GM19035 (cell line): ENCODE data around the gene PRDM2.
A peak's percentile ranks its signal among the peaks of the same experiment; 100 is the strongest.

Experiments
- ATAC-seq: cut with Tn5 transposase; IDR thresholded peaks from one replicate; pipeline ENCODE4 v1.9.1; 2021; ENCODE audit not compliant: unreplicated experiment

PRDM2 gene

GRCh38 chr1:13731897-13732296 lies 31.9 kb downstream of the PRDM2 start:
- ATAC-seq = no peak

GRCh38 chr1:13732971-13733667 lies 33.1 kb downstream of the PRDM2 start:
- ATAC-seq = no peak

GRCh38 chr1:13733711-13734110 lies 33.7 kb downstream of the PRDM2 start:
- ATAC-seq = no peak

- no peak for ATAC-seq
Measured at GRCh38 chr1:13735168-13735930, 35.4 kb downstream of the PRDM2 start.

- ATAC-seq = no peak
Measured at GRCh38 chr1:13737398-13737797, 37.4 kb downstream of the PRDM2 start.

- no peak for ATAC-seq
Measured at GRCh38 chr1:13746342-13746741, 46.4 kb downstream of the PRDM2 start.

- ATAC-seq = peak; percentile 66
Measured at GRCh38 chr1:13748610-13749505, 48.9 kb downstream of the PRDM2 start.

- ATAC-seq = peak; percentile 23
Measured at GRCh38 chr1:13749543-13750341, 49.8 kb downstream of the PRDM2 start.

GRCh38 chr1:13751458-13751871 lies 51.5 kb downstream of the PRDM2 start:
- peak; percentile 33 for ATAC-seq

- ATAC-seq = no peak
Measured at GRCh38 chr1:13751985-13752384, 52.0 kb downstream of the PRDM2 start.

- no peak for ATAC-seq
Measured at GRCh38 chr1:13752852-13753251, 52.9 kb downstream of the PRDM2 start.

- peak; percentile 21 for ATAC-seq
Measured at GRCh38 chr1:13753636-13754402, 53.8 kb downstream of the PRDM2 start.

GRCh38 chr1:13754510-13755103 lies 54.6 kb downstream of the PRDM2 start:
- no peak for ATAC-seq

- ATAC-seq = no peak
Measured at GRCh38 chr1:13756557-13757315, 56.7 kb downstream of the PRDM2 start.

GRCh38 chr1:13757693-13758092 lies 57.7 kb downstream of the PRDM2 start:
- ATAC-seq = no peak

- ATAC-seq = no peak
Measured at GRCh38 chr1:13759072-13759471, 59.1 kb downstream of the PRDM2 start.

GRCh38 chr1:13760340-13760739 lies 60.4 kb downstream of the PRDM2 start:
- ATAC-seq = no peak

GRCh38 chr1:13760921-13761320 lies 60.9 kb downstream of the PRDM2 start:
- ATAC-seq = no peak

- no peak for ATAC-seq
Measured at GRCh38 chr1:13761883-13762282, 61.9 kb downstream of the PRDM2 start.
